ENCODE results near the gene LAMTOR2. TPM values are rescaled to one million over a fixed set of nuclear protein-coding genes. Genes with fewer than 3 reads are reported as not detected.
A peak's percentile ranks its signal among the peaks of the same experiment; 100 is the strongest.

Gene LAMTOR2
- total RNA-seq, 1 donor from 2014 or later: 64.4 TPM

- DNase-seq (no peak), ATAC-seq (ENCODE audit: poor library complexity) (no peak)
- intact Hi-C loops (cut with DNase I): no loop called here
Measured at GRCh38 chr1:156072251-156072650, 17.7 kb downstream of the LAMTOR2 start.

- DNase-seq (no peak), ATAC-seq (ENCODE audit: poor library complexity) (no peak)
- intact Hi-C loops (cut with DNase I): no loop called here
Measured at GRCh38 chr1:156073110-156073687, 18.6 kb downstream of the LAMTOR2 start.

- ATAC-seq (ENCODE audit: poor library complexity) (no peak), DNase-seq (peak; percentile 2)
- intact Hi-C loops (cut with DNase I): no loop called here
Measured at GRCh38 chr1:156073740-156074139, 19.2 kb downstream of the LAMTOR2 start.

- no peak for DNase-seq
- intact Hi-C loops (cut with DNase I): no loop called here
- ATAC-seq (ENCODE audit: poor library complexity): no peak
Measured at GRCh38 chr1:156074661-156075060, 20.1 kb downstream of the LAMTOR2 start.

GRCh38 chr1:156075162-156075561 is 20.6 kb downstream of the LAMTOR2 start:
- ATAC-seq (ENCODE audit: poor library complexity): peak; percentile 38
- no peak for DNase-seq

GRCh38 chr1:156075775-156076204 is 21.2 kb downstream of the LAMTOR2 start:
- ATAC-seq (ENCODE audit: poor library complexity) (no peak), DNase-seq (no peak)
- intact Hi-C loops (cut with DNase I): no loop called here

More at GRCh38 chr1:156075162-156075561, 20.6 kb downstream of the LAMTOR2 start:
- intact Hi-C loops (cut with DNase I): no loop called here

- ATAC-seq (ENCODE audit: poor library complexity): peak; percentile 60
- DNase-seq: peak; percentile 55
- intact Hi-C loops (cut with DNase I): no loop called here
Measured at GRCh38 chr1:156076609-156077429, 22.2 kb downstream of the LAMTOR2 start.

- ATAC-seq (ENCODE audit: poor library complexity) (no peak), DNase-seq (no peak)
- intact Hi-C loops (cut with DNase I): no loop called here
Measured at GRCh38 chr1:156077430-156077760, 22.8 kb downstream of the LAMTOR2 start.

- intact Hi-C loops (cut with DNase I): no loop called here
- ATAC-seq (ENCODE audit: poor library complexity): no peak
Measured at GRCh38 chr1:156078728-156079127, 24.1 kb downstream of the LAMTOR2 start.

GRCh38 chr1:156079762-156080161 is 25.2 kb downstream of the LAMTOR2 start:
- no peak for DNase-seq
- intact Hi-C loops (cut with DNase I): no loop called here
- ATAC-seq (ENCODE audit: poor library complexity): no peak

More at GRCh38 chr1:156078728-156079127, 24.1 kb downstream of the LAMTOR2 start:
- DNase-seq: no peak

GRCh38 chr1:156080241-156080862 is 25.8 kb downstream of the LAMTOR2 start:
- intact Hi-C loops (cut with DNase I): no loop called here
- ATAC-seq (ENCODE audit: poor library complexity): no peak
- DNase-seq: no peak

GRCh38 chr1:156080863-156081179 is 26.2 kb downstream of the LAMTOR2 start:
- intact Hi-C loops (cut with DNase I): no loop called here
- DNase-seq (no peak), ATAC-seq (ENCODE audit: poor library complexity) (no peak)

- no peak for ATAC-seq (ENCODE audit: poor library complexity)
- DNase-seq: no peak
- intact Hi-C loops (cut with DNase I): no loop called here
Measured at GRCh38 chr1:156081180-156081916, 26.8 kb downstream of the LAMTOR2 start.

- no peak for DNase-seq
- intact Hi-C loops (cut with DNase I): no loop called here
- no peak for ATAC-seq (ENCODE audit: poor library complexity)
Measured at GRCh38 chr1:156081917-156082308, 27.3 kb downstream of the LAMTOR2 start.

GRCh38 chr1:156082309-156083091 is 27.9 kb downstream of the LAMTOR2 start, which contains the start of gene MEX3A:
MEX3A (minus strand) TSS chr1:156082465; CDS start chr1:156081998, 467 bp downstream.
- intact Hi-C loops (cut with DNase I): no loop called here
- ATAC-seq (ENCODE audit: poor library complexity) (peak; percentile 91), DNase-seq (peak; percentile 85)

GRCh38 chr1:156083800-156084790 is 29.5 kb downstream of the LAMTOR2 start:
- no peak for DNase-seq
- intact Hi-C loops (cut with DNase I): no loop called here
- ATAC-seq (ENCODE audit: poor library complexity): no peak

GRCh38 chr1:156086256-156086662 is 31.7 kb downstream of the LAMTOR2 start:
- ATAC-seq (ENCODE audit: poor library complexity) (peak; percentile 43), DNase-seq (peak; percentile 64)
- intact Hi-C loops (cut with DNase I): no loop called here

Measured in Right ventricle myocardium superior (tissue), 1 donor.